ENCODE data around the gene CHD6.

- TF ChIP-seq EZH2 (IDR thresholded peaks at IDR 0.05): no peak
- no peak for TF ChIP-seq ATF3 (IDR thresholded peaks at IDR 0.05)
- TF ChIP-seq CEBPB (IDR thresholded peaks at IDR 0.05; ENCODE audit: low read depth): no peak
- TF ChIP-seq JUND (IDR thresholded peaks at IDR 0.05): no peak
- TF ChIP-seq POLR2AphosphoS5 (IDR thresholded peaks at IDR 0.05; ENCODE audit: low read depth, low read length): no peak
Observed at GRCh38 chr20:41573955-41574354, 44.2 kb downstream of the CHD6 start.

Data from HCT116 (cell line).